Thyroid gland (tissue), 4 donors: ENCODE results near the gene SCFD2. TPM values are rescaled to one million over a fixed set of nuclear protein-coding genes. Genes with fewer than 3 reads are reported as not detected.

Source experiments
- DNase-seq, 2 donors: peaks; one replicate each; pipeline ENCODE4 v3.0.0-alpha.2; 2019
- H3K27ac ChIP-seq, 3 donors: fragments of 200-600 bp; sonication (generic); 1 replicate in 2 of 3; 2 replicates in 1 of 3; pipeline ENCODE4 v1.5.1; 2016 to 2019; ENCODE audit warnings: mild to moderate bottlenecking in 1 of 3, moderate library complexity in 1 of 3
- H3K27me3 ChIP-seq: fragments of 200-600 bp; sonication (generic); one replicate; pipeline ENCODE4 v1.5.1; 2019
- H3K36me3 ChIP-seq, 2 donors: fragments of 200-600 bp; sonication (generic); one replicate each; pipeline ENCODE4 v1.5.1; 2016 to 2019
- H3K4me1 ChIP-seq, 2 donors: fragments of 200-600 bp; sonication (generic); one replicate each; pipeline ENCODE4 v1.5.1; 2017 to 2019
- H3K4me3 ChIP-seq, 3 donors: fragments of 200-600 bp; sonication (generic); replicated peaks in 1 of 3; 1 replicate in 2 of 3; 2 replicates in 1 of 3; pipeline ENCODE4 v1.5.1; 2016; ENCODE audit warnings: mild to moderate bottlenecking in 1 of 3
- H3K9me3 ChIP-seq: fragments of 200-600 bp; sonication (generic); one replicate; pipeline ENCODE4 v1.5.1; 2017
- CTCF ChIP-seq, 6 experiments: fragments of 200-600 bp in 3 of 6; fragments of 450-650 bp in 3 of 6; sonication (generic) in 3 of 6; IDR thresholded peaks; one replicate each; pipeline ENCODE4 v1.5.1; 2016 to 2019; ENCODE audit warnings: antibody characterized with exemption in 6 of 6, mild to moderate bottlenecking in 2 of 6, inconsistent platforms in 1 of 6, moderate library complexity in 1 of 6
- POLR2A ChIP-seq, 2 donors: fragments of 450-650 bp; IDR thresholded peaks; one replicate each; pipeline ENCODE4 v1.6.1; 2017; ENCODE audit warnings: antibody characterized with exemption in 2 of 2, mild to moderate bottlenecking in 2 of 2, moderate library complexity in 1 of 2
- WGBS, 2 donors: methylation state at CpG; one replicate each; pipeline ENCODE4 v1.1.5; 2017; 5-methylcytosine and 5-hydroxymethylcytosine counted together
- intact Hi-C: fragments of 100-400 bp; cut with DNase I; formaldehyde crosslinking; loops from one replicate; pipeline ENCODE4 v1.15.1; 2023
- total RNA-seq, 4 donors: library from RNA; depleted of rRNA; stranded (reverse); fragments of >200 nt; gene quantifications; one replicate each; pipeline ENCODE4 v1.2.3, GENCODE V29; 2016

SCFD2 gene
- total RNA-seq, 4 donors from 2014 or later = 10.3 to 32.9 (median 28.2) TPM

GRCh38 chr4:53123819-53124218 is 242.0 kb downstream of the SCFD2 start:
- WGBS, 2 donors = 100% methylated on average over 1 of the region's 1 CpG
- H3K4me1 ChIP-seq = peaks cover 0 to 31% of the 10 kb centered on the region in 2 donors

DNA sequence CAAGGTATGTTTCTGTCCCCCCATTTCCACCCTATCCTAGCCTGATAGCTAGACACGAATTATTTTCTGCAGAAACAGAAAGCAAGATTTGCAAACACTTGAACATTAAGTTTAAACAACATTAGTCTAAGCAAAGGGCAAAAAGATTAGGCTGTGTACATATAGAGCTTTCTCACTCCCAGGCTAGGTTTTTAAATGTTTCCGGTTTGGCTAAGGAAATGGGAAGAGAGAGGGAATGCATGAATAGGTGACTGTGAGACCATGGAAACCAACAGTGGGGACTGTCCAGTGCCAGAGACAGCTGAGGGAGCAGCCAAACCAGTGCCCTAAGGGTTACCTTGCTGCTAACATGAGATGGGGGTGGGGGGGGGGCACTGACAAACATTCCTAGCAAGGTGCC is 242.7 kb downstream of the SCFD2 start:
- TF ChIP-seq CTCF (IDR thresholded peaks at IDR 0.05) (no peak), POLR2A (IDR thresholded peaks at IDR 0.05) (no peak)
- Histone ChIP-seq H3K4me1 (peaks cover 0 to 27% of the 10 kb centered on the region in 2 donors), H3K9me3 (no peaks in the 10 kb centered on the region), H3K27ac (no peak overlapping the region), H3K4me3 (no peak overlapping the region), H3K36me3 (no peaks in the 10 kb centered on the region), H3K27me3 (no peaks in the 10 kb centered on the region)
- DNase-seq = no peak
- intact Hi-C loops = no loop called here
- 84 to 94% methylated on average over 2 of the region's 2 CpGs for WGBS, 2 donors

More at GRCh38 chr4:53123819-53124218, 242.0 kb downstream of the SCFD2 start:
- no peaks in the 10 kb centered on the region for H3K9me3 ChIP-seq
- no peak overlapping the region for H3K27ac ChIP-seq
- H3K4me3 ChIP-seq = no peak overlapping the region
- TF ChIP-seq POLR2A (IDR thresholded peaks at IDR 0.05) = no peak
- TF ChIP-seq CTCF (IDR thresholded peaks at IDR 0.05) = no peak
- intact Hi-C loops = no loop called here
- no peak for DNase-seq
- no peaks in the 10 kb centered on the region for H3K36me3 ChIP-seq
- H3K27me3 ChIP-seq = no peaks in the 10 kb centered on the region

- no peaks in the 10 kb centered on the region for H3K36me3 ChIP-seq
- no peaks in the 10 kb centered on the region for H3K9me3 ChIP-seq
- no peaks in the 10 kb centered on the region for H3K27me3 ChIP-seq
- no peak overlapping the region for H3K4me3 ChIP-seq
- H3K4me1 ChIP-seq = peaks cover 0 to 27% of the 10 kb centered on the region in 2 donors
- intact Hi-C loops = no loop called here
- TF ChIP-seq POLR2A (IDR thresholded peaks at IDR 0.05) (no peak), CTCF (IDR thresholded peaks at IDR 0.05) (no peak)
- H3K27ac ChIP-seq = no peak overlapping the region
- 85 to 88% methylated on average over 10 of the region's 10 CpGs for WGBS, 2 donors
- no peak for DNase-seq
Measured at GRCh38 chr4:53122280-53123116, 243.4 kb downstream of the SCFD2 start.

DNA sequence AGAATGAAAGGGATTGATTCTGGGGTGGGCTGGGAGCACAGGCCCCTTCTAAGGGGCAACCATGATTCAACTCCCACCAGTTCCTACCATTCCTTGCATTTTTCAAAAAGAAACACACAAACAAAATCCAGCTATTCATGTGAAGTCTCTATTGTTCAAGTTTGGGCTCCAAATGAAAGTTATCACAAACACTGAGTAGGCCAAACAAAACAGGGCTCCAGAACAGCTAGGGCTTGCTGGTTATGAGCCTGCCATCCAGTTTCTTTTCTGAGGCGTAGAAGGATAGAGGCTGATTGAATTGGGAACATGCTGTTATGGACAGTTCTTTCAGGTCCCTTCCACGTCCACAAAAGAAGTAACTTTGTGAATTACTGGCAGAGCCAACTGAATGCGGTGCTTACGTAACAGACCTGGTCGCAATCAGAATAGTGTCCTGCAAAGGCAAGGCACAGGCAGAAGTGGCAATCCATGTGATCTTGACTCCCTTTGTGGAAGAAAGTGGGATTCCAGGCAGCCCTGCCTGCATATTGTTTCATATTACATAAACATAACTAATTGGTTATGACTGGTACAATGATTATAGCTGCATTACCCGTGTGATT is 244.5 kb downstream of the SCFD2 start:
- H3K4me1 ChIP-seq = peaks cover 0 to 27% of the 10 kb centered on the region in 2 donors
- intact Hi-C loops = no loop called here
- H3K27me3 ChIP-seq = no peaks in the 10 kb centered on the region
- H3K36me3 ChIP-seq = no peaks in the 10 kb centered on the region
- no peak for TF ChIP-seq CTCF (IDR thresholded peaks at IDR 0.05)
- no peak for TF ChIP-seq POLR2A (IDR thresholded peaks at IDR 0.05)
- no peak overlapping the region for H3K4me3 ChIP-seq
- 82 to 91% methylated on average over 6 of the region's 6 CpGs for WGBS, 2 donors
- DNase-seq = no peak
- H3K9me3 ChIP-seq = no peaks in the 10 kb centered on the region
- H3K27ac ChIP-seq = no peak overlapping the region

DNA sequence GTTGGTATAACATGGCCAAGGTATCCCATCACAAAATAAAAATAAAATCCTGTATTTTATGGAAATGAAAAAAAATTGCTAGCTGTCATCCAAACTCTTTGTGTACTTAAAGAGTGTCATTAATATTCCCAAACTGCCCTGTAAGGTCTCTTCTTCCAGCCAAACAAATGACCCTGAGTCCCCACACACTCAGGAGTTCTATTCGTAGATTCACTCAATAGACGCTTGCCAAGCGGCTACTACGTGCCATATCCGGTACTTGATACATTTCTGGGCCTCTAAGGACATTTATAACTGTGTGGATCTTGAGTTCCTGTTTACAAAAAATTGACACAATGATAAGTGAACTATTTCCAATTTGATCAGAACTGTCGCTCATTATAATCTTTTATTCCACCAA is 245.1 kb downstream of the SCFD2 start:
- no peak for DNase-seq
- WGBS, 2 donors = 70 to 77% methylated on average over 6 of the region's 6 CpGs
- Histone ChIP-seq H3K4me3 (no peak overlapping the region), H3K27ac (no peak overlapping the region), H3K36me3 (no peaks in the 10 kb centered on the region), H3K27me3 (no peaks in the 10 kb centered on the region), H3K4me1 (peaks cover 0 to 27% of the 10 kb centered on the region in 2 donors), H3K9me3 (no peaks in the 10 kb centered on the region)
- TF ChIP-seq CTCF (IDR thresholded peaks at IDR 0.05) (no peak), POLR2A (IDR thresholded peaks at IDR 0.05) (no peak)
- intact Hi-C loops = no loop called here
